ENCODE results near the gene LRCH3.

GRCh38 chr3:197742787-197743186 is 48.3 kb upstream of the LRCH3 start:
- no peak for TF ChIP-seq CTCF (IDR thresholded peaks at IDR 0.05)
- no peak for TF ChIP-seq POLR2A (IDR thresholded peaks at IDR 0.05)
- no peak for TF ChIP-seq EP300 (IDR thresholded peaks at IDR 0.05)
- TF ChIP-seq POLR2AphosphoS5 (IDR thresholded peaks at IDR 0.05): no peak
